HuH-7 (cell line): ENCODE data around the gene SLC13A1.
"Not testable (repeated sequence)": the region's sequence is repeated elsewhere in the genome, so short reads cannot be mapped to it uniquely, and the experiment has no call there.

Source experiments
- DNase-seq: peaks from one replicate; pipeline ENCODE4 v3.0.0; 2011; ENCODE audit warnings: low spot score

SLC13A1 gene

GRCh38 chr7:123199883-123200282, at the start of gene SLC13A1:
Gene SLC13A1 (minus strand): TSS chr7:123199969. CDS start chr7:123199946, 23 bp downstream.
- DNase-seq: no peak

GRCh38 chr7:123244768-123245167, 45.0 kb upstream of the SLC13A1 start:
- DNase-seq: no peak

GRCh38 chr7:123242467-123243092, 42.8 kb upstream of the SLC13A1 start:
- no peak for DNase-seq

- DNase-seq: no peak
These were observed 42.0 kb upstream of the SLC13A1 start for GRCh38 chr7:123241809-123242208.

- DNase-seq: no peak
These were observed 31.5 kb upstream of the SLC13A1 start for GRCh38 chr7:123231021-123232000.

GRCh38 chr7:123230603-123231002, 30.8 kb upstream of the SLC13A1 start:
- DNase-seq: no peak

- no peak for DNase-seq
These were observed 30.4 kb upstream of the SLC13A1 start for GRCh38 chr7:123230147-123230546.

GRCh38 chr7:123229426-123229825, 29.7 kb upstream of the SLC13A1 start:
- no peak for DNase-seq

- DNase-seq: not testable (repeated sequence)
These were observed 27.9 kb upstream of the SLC13A1 start for GRCh38 chr7:123227666-123228065.

GRCh38 chr7:123220396-123220795, 20.6 kb upstream of the SLC13A1 start:
- DNase-seq: no peak

GRCh38 chr7:123218866-123219265, 19.1 kb upstream of the SLC13A1 start:
- DNase-seq: no peak

GRCh38 chr7:123216825-123217224, 17.1 kb upstream of the SLC13A1 start:
- DNase-seq: no peak

- DNase-seq: no peak
These were observed 15.6 kb upstream of the SLC13A1 start for GRCh38 chr7:123215350-123215749.

- no peak for DNase-seq
These were observed 11.8 kb upstream of the SLC13A1 start for GRCh38 chr7:123211545-123211944.

- no peak for DNase-seq
These were observed 11.2 kb upstream of the SLC13A1 start for GRCh38 chr7:123210986-123211385.

GRCh38 chr7:123209786-123210185, 10.0 kb upstream of the SLC13A1 start:
- no peak for DNase-seq

- peak; percentile 3 for DNase-seq
These were observed 9.0 kb upstream of the SLC13A1 start for GRCh38 chr7:123208793-123209192.

GRCh38 chr7:123204206-123204835, 4.6 kb upstream of the SLC13A1 start:
- no peak for DNase-seq

- no peak for DNase-seq
These were observed 2.1 kb upstream of the SLC13A1 start for GRCh38 chr7:123201901-123202300.

GRCh38 chr7:123198668-123199652, 809 bp downstream of the SLC13A1 start:
- no peak for DNase-seq

- DNase-seq: no peak
These were observed 1.7 kb downstream of the SLC13A1 start for GRCh38 chr7:123198111-123198510.
